ENCODE data around the gene AANAT. TPM values are rescaled to one million over a fixed set of nuclear protein-coding genes. Genes with fewer than 3 reads are reported as not detected.

Gene AANAT
- polyA plus RNA-seq, 4 donors, result 0.17 to 0.40 TPM; not detected in 2

GRCh38 chr17:76467809-76468633 is 618 bp downstream of the AANAT start:
- DNase-seq (ENCODE audit: low read depth in 4 of 4, low spot score in 3 of 4), result no peak

- DNase-seq (ENCODE audit: low read depth in 4 of 4, low spot score in 3 of 4), result no peak
These were observed 1.2 kb downstream of the AANAT start for GRCh38 chr17:76468634-76469010.

DNA sequence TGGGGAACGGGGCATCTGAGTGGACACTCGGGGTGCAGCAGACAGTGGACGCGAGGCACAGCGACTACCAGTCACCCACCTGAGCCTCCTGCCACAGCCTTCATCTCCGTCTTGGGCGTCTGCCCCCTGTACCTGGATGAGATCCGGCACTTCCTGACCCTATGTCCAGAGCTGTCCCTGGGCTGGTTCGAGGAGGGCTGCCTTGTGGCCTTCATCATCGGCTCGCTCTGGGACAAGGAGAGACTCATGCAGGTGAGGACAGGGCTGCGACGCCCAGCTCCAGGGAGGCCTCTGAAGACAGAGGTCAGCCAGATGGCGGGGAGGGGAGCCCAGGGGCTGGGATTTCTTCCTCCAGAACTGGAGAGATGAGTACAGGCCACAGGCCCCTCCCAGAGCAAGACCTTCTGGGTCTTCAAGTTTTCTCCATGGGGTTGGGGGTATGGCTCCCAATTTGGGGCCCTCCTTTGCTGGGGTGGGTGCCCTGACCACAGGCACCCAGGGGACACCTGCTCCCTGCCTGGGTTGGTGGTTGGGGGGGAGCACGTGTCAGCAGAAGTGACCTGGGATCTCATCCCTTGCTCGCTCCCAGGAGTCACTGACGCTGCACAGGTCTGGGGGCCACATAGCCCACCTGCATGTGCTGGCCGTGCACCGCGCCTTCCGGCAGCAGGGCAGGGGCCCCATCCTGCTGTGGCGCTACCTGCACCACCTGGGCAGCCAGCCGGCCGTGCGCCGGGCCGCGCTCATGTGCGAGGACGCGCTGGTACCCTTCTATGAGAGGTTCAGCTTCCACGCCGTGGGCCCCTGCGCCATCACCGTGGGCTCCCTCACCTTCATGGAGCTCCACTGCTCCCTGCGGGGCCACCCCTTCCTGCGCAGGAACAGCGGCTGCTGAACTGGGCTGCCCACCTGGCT is 1.9 kb downstream of the AANAT start:
- DNase-seq (ENCODE audit: low read depth in 4 of 4, low spot score in 3 of 4), result no peak

DNA sequence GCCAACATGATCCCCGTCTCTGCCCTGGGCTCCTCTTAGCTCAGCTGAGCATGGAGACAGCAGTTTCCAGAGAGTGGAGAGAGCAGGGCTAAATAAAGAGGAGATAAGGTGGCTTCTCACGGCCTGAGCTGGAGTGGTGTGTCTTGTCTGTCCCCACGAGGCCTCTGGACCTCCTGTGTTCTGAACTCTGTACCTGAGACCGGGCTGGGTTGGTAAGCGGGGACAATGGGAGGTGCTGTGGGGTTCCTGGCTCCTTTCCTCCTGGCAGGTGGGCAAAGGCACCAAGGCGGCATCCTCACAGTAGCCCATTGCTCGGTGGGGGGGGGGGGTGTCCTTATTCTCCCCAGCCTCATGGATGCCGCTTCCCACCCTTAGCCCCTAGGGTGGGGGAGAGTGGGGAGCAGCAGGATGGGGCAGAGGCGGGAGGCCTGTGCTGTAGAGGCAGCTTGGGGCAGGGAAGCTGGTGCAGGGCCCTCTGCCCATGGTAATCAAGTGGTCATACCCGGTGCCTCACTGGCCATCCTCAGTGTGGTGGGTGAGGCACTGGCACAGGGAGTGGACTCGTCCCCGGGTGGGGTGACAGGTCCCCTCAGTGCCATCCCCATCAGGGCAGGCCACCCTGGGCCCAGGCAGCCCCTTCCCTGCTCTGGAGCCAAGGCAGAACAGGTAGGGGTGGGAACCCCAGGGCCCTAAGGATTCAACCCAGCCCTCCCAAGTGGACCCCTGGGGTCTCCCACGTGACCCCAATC is 2.8 kb downstream of the AANAT start:
- no peak for DNase-seq (ENCODE audit: low read depth in 4 of 4, low spot score in 3 of 4)

DNA sequence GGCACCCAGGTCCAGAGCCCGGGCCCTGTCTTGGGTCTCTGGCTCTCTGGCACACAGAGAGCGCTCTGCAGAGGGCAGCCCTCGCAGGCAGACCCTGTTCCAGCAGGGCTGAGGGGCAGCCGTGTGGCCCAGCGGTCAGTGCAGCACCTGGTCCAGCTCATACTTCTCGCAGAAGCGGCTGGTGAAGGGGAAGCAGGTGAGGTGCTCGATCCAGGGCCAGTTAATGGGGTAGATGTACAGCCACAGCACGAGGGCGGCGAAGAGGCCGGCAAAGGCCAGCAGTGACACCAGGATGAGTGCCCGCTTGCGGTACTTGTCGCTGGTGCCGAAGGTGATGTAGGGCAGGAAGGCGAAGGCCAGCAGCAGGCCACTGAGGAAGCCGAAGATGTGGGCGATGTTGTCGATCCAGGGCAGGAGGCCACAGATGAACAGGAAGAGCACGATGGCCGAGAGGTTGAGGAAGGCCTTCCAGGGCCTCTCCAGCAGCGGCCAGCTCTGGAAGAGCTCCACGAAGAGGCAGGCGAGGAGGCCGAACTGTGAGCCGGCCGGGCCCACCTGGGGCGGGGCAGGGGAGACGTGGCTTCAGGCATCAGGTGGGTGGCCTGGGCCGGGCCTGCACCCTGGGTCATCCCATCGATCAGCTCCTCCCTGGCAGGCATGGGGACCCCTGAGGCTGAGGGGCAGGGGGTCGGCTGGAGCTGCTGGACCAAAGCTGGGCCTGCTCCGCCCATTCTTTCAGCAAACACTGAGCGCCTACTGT is 4.3 kb downstream of the AANAT start:
- DNase-seq (ENCODE audit: low read depth in 4 of 4, low spot score in 3 of 4), result no peak

DNA sequence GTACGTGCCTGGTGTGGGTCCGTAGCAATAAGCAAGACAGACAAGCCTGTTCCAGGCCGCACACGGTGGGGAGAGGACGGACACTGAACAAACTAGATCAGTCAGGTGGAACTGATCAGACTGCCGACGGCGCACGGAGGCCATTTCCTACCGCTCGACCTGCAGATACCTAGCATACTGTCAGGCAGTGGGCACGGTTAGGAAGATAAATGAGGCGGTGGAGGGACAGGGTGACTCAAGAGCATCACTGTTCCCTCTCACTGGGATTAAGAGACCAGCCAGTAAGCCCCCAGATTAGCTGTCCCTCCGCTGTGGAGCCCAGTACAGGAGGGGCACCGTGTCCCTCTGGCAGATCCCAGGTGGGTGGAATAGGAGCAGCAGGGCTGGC is 4.8 kb downstream of the AANAT start:
- DNase-seq (ENCODE audit: low read depth in 4 of 4, low spot score in 3 of 4), result no peak

DNA sequence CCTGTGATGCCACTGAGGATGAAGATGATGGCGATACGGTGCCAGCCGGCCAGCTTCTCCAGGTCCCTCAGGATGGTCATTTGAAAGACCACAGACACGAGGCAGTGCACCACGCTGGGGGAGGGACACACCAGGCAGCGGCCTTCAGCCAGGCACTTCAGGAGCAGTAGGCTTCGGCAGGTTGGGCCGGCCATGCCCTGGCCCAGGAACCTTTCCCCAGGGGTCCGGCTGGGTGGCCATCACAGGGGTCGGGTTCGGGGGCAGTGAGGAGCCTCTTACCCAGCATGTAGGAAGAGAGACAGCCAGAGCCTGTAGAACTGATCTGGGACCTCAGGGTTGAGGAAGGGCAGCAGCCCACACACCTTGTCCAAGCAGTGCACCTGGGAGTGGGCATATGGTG is 5.3 kb downstream of the AANAT start:
- DNase-seq (ENCODE audit: low read depth in 4 of 4, low spot score in 3 of 4), result no peak

DNA sequence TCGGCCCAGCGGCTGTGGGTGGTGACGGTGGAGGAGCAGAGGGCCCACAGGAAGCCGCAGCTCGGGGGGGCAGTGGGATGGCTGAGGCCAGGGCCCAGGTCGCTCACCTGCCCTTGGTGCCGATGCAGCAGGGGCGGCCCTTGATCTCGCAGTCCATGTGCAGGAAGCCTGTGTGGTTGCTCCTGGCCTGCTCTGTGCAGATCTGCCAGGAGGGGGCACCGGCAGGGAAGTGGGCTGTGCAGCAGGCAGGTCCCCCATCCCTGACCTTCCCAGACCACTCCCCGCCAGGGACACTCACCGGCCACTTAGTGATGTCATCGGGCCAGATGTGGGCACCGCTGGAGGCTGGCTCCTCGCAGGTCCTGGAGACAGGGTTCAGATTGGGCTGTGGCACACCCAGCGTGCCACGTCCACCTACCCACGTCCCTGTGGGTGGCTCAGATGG is 6.2 kb downstream of the AANAT start:
- no peak for DNase-seq (ENCODE audit: low read depth in 4 of 4, low spot score in 3 of 4)

DNA sequence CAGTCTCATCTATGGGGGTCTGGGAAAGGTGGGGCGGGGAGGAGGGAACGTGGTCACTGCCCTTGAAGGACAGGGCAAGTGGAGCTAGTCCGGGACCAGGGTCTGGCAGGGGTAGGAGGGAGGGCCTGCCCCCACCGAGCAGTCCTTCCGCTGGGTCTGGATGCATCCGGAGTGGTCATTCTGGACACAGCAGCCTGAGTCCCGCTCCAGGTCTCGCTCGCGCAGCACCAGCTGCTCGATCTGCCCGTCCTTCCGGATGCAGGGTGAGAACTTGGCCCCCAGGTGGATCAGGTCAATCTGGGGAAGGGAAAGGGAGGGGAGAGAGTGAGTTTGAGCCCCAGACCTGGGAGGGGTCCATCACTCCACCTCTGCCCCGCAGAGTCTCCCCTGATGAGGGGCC is 6.8 kb downstream of the AANAT start:
- DNase-seq (ENCODE audit: low read depth in 4 of 4, low spot score in 3 of 4), result no peak

DNA sequence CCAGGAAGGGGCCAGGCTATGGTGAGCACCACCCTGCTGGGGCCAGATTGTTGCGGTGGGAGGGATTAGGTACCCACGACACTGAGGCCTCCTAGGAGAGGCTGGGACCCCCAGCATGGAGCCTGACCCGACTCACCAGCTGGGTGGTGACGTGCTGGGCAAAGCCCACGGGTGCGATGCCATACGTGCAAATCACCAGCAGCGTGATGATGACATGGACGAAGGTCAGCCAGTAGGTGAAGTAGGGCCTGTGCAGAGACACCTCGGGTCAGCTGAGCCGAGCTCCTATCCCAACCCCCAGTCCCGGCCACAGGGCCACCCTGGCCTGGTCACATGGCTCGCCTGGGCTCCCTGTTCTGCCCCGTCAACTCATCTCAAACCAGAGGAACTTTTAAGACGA is 7.5 kb downstream of the AANAT start:
- DNase-seq (ENCODE audit: low read depth in 4 of 4, low spot score in 3 of 4), result no peak

DNA sequence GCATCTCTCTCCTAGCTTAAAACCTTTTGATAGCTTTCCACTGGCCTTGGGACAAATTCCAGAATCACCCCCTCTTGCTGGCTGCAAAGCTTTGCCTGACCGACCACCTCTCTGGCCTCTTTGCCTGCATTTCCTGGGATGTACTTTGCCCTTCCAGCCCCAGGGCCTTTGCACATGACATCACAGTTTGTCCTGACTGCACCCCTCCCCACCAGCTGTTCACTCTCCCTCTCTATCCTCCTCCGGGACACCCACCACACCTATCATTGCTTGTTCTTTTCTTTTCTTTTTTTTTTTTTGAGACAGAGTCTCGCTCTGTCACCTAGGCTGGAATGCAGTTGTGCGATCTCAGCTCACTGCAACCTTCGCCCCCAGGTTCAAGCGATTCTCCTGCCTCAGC is 7.9 kb downstream of the AANAT start:
- no peak for DNase-seq (ENCODE audit: low read depth in 4 of 4, low spot score in 3 of 4)

DNA sequence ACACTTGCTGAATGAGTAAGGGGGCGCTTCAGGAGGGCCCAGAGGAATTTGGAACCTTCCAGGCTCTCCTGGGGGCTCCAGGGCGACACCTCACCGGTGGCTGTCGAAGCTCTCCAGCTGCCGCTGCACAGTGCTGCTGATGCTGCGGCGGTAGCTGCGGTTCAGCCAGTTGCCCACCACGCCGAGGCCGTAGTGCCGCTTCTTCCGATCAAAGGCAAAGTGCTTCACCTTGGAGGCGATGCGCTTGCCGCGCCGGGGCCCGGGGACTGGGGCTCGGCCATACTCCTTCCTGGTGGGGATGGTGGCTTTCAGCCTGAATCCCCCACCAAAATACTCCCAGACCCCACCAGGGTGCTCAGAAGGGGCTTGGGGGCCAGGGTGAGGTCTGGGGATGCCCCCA is 9.3 kb downstream of the AANAT start:
- no peak for DNase-seq (ENCODE audit: low read depth in 4 of 4, low spot score in 3 of 4)

DNA sequence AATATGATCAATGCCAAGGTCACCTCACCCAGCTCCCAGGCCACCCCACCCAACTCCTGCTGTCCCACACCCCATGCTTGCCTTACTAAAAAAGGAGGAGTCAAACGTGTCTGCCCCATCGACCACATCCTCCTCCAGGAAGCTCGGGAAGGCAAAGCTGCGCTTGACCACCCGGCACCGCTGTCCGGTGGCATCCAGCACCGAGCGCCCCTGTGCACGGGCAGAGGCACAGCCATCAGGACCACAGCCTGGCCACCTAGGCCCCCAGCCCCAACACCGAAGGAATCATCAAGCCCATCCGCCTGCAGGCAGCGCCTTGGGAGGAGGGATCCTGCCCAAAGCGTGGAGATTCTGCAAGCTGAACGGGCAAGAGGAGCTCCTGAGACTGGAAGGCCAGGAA is 10.2 kb downstream of the AANAT start:
- no peak for DNase-seq (ENCODE audit: low read depth in 4 of 4, low spot score in 3 of 4)

- no peak for DNase-seq (ENCODE audit: low read depth in 4 of 4, low spot score in 3 of 4)
These were observed 10.7 kb downstream of the AANAT start for GRCh38 chr17:76478097-76478496.

DNA sequence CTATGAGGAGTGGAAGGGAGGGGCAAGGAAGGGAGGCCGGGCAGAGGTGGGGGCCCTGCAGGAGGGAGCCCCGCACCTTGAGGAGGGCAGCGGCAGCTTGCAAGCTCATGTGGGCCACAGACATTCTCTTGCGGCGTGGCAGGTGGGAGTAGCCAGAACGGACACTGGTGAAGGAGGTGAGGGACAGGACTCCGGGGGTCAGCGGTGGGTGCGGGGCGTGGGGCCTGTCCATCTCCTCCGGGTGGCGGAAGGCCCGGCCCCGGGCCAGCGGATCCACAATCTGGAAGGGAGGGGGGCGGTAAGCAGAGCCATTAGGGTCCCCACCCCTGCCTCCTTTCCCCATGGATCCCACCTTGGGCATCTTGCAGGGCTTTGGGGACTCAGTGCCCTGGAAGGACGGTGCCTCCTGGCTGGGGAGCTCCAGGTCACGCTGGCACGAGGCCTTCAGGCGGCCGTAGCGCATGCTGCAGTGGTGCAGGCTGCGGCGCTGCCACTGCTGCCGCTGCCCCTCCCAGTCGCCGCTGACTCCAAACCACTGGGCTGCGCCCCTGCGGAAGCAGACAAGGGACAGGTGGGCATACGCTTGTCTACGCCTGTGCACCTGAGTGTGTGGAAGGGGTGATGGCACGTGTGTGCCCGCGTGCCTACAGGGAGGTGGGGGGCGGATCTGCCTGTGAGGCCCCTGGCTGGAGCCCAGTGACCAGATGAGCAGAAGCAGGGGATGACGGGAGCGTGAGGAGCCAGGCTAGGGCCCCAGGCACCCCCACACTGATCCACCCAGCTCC is 11.5 kb downstream of the AANAT start:
- no peak for DNase-seq (ENCODE audit: low read depth in 4 of 4, low spot score in 3 of 4)

DNA sequence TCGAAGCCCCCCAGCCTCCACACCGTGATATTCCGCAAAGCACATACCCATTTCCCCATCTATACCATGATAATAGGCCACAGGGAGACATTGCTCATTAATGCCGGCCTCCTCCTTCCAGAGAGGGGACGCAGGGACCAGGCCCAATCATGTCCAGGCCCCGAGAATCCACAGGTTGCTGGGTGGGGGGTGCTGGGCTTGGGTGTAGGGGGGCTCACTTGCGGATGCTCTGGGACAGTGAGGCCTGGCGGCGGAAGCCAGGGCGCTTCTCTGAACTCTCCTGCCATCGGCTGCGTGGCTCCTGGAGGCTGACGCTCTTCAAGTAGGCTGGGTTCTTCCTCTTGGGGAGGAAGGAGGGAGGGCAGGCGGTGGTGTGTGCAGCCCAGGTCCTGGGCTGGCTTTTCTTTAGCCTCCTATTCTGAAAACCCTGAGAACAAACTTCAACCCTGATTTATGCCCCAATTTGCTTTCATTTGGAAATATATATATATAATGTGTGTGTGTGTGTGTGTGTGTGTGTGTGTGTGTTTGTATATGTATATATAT is 12.2 kb downstream of the AANAT start:
- DNase-seq (ENCODE audit: low read depth in 4 of 4, low spot score in 3 of 4), result no peak

GRCh38 chr17:76480632-76481031 is 13.2 kb downstream of the AANAT start:
- no peak for DNase-seq (ENCODE audit: low read depth in 4 of 4, low spot score in 3 of 4)

GRCh38 chr17:76481071-76481655 is 13.8 kb downstream of the AANAT start:
- DNase-seq (ENCODE audit: low read depth in 4 of 4, low spot score in 3 of 4), result no peak

GRCh38 chr17:76484228-76484725 is 16.9 kb downstream of the AANAT start:
- no peak for DNase-seq (ENCODE audit: low read depth in 4 of 4, low spot score in 3 of 4)
